SH-SY5Y (cell line): Measurements from ENCODE around the gene OTOP2.

Experiments used
- GATA2 ChIP-seq: IDR thresholded peaks from 2 replicates; pipeline ENCODE4 v1.6.1; 2011; ENCODE audit warnings: mild to moderate bottlenecking, low read depth, low read length
- GATA3 ChIP-seq: IDR thresholded peaks from 2 replicates; pipeline ENCODE4 v1.6.1; 2011; ENCODE audit warnings: low read depth, mild to moderate bottlenecking, low read length, moderate library complexity

- TF ChIP-seq GATA3 (no peak), GATA2 (no peak)
Measured at GRCh38 chr17:74956093-74956492, 32.0 kb downstream of the OTOP2 start.
